NCI-H69 (cell line): ENCODE data around the gene RNF144A.
A peak's percentile ranks its signal among the peaks of the same experiment; 100 is the strongest.
"Not testable (repeated sequence)": the region's sequence is repeated elsewhere in the genome, so short reads cannot be mapped to it uniquely, and the experiment has no call there.

Source experiments
- DNase-seq: peaks from one replicate; lab custom pipeline; 2025; lab: John Stamatoyannopoulos, UW

The RNF144A gene

DNA sequence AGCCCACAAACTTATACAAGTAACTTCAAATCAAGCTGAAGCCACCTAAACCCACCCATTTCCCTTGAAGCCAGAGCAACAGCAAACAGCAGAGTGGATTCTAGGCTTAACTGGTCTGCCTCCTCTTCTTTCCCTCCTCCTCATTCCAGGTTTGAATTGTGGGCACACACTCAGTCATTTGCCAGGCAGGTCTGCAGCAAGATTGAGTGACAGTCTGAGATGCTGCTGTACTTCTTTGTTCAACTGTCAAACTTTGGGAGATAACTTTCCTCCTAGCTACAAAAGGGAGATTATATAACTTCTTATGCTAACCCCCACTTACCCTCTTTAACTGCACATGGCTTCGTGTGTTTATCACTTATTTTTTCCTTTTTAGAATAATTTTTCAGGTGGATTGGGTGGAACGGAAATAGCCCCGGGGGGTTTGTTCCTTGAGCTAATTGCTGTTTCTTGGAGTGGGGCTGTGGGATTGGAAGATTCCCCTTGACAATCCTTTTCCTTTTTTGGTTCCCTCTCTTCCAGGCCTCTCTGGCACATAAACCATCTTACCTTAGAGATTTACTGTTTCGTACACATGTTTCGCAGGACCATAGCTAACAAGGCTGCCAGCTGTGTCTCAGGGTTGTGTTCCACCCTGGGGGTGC is 55.0 kb downstream of the RNF144A start:
- DNase-seq = no peak

DNA sequence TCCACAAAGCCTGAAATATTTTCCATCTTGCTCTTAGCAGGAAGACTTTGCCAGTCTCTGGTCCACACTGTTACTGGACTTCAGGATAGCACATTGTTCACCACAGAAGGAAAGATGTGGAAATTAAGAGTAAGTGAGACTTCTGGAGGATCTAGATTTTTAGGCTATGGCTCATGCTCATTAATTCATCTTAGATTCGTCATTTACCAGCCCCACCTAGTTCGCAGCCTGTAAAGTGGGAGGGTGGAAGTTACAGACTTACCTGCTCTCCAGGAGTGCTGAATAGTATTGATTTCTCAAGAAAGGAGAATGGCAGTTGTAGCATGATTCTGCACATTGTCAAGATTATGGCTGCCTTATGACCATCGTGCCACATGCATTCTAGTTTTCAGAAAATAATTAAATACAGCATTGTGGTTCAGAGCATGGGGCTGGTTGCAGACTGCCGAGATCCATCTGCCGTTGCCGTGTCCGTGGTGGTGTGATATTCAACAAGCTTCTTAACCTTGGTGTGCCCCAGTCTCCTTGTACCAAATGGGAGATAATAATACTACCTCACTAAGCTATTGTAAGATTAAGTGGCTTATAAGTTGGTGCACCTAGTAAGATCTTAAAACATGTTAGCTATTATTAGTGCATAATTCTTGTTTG is 56.8 kb downstream of the RNF144A start:
- DNase-seq = no peak

DNA sequence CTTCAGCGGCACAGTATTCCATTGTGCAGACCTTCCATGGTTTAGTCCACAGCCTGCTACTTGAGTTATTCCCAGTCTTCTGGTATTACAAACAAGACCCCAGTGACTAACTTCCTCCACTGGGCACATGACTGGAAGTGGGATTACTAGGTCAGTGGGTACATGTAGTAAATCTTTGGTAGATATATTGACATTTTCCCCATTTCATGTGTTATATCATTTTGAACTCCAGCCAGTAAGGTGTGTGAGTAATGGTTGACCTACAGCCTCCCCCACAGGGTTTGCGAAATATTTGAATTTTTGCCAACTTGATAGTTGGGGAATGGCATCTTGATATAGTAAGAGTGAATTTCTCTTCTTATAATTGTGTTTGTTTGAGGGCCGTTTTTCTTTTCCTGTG is 58.8 kb downstream of the RNF144A start:
- DNase-seq = no peak

DNA sequence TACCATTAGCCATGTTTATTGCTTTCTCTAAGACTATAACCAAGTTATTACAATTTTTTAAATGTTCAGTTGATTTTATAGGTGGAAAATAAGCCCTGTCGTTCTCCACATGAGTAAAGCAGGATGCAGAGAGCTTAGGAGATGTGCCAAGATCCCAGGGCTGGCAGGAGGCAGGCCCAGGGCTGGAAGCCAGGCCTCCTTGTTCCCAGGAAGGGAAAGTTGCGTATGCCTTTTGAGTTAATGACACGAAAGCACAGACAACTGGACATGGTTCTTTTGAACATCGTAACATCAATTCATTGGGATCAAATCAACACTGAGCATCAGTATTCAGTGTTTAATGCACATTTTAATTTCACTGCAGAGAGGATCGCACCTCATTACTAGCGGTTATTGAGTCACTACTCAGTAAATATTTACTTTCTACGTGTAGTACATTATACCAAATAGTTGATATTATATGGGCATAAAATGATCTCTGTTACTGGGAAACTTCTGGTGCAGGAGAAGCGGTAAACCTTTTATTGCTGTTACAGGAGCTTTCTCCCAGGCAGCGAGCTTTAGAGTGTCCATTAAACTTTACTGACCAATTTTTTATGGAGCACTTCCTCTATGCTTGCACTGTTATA is 60.0 kb downstream of the RNF144A start:
- peak; percentile 48 for DNase-seq

DNA sequence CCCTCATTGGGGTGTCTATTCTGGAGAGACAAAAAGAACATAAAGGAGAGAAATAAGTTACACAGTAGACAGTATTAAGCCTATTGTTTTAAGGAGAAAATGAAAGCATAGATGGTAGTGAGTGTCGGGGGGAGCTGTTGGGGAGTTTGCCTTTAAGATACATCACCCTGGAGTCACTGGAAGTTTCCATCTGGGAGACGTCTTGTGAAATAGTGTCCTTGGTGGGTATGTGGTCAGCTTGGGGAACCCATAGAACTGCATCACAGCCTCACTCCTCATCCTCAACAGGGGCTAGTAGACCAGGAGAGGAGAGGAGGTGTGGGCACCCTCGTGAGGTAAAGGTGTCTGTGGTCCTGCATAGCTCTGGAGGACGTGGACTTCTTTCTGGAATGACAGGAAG is 60.6 kb downstream of the RNF144A start:
- DNase-seq = no peak

DNA sequence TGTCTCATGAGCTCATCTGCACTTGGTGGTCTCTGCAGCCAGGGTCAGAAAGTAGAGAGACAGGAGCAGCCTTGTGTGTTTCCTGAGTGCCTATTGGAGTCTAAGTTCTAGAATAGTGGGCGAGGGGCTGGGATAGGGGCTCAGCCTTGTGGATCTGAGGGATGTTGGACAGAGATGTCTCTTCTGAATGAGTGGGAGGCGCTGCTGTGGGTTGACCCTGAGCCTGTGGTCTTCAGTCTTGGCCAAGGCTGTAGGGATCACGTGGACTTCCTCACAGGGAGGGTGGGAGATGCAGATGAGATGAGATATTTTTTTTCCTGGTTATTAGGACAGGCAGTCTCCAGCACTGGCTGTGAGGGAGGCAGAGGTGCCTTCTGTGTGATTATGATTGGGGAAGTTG is 61.8 kb downstream of the RNF144A start:
- DNase-seq = no peak

DNA sequence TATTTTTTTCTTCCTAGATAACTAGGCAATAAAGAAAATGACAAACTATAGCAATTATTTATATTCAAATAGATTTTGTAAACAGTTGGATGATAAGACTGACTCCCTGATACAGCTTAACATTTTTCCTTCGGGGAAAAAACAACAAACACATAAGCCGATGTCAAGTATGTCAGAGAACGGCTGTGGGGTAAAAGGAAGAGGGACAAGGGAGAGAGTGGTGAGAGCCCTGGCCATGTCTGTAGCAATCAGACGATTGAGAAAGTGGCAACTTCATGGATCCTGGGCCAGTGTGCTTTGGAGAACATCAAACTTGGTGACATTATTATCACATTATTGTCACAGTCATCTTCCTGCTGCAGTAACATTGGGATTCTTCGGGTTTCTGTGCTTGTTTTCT is 65.2 kb downstream of the RNF144A start:
- DNase-seq = no peak

DNA sequence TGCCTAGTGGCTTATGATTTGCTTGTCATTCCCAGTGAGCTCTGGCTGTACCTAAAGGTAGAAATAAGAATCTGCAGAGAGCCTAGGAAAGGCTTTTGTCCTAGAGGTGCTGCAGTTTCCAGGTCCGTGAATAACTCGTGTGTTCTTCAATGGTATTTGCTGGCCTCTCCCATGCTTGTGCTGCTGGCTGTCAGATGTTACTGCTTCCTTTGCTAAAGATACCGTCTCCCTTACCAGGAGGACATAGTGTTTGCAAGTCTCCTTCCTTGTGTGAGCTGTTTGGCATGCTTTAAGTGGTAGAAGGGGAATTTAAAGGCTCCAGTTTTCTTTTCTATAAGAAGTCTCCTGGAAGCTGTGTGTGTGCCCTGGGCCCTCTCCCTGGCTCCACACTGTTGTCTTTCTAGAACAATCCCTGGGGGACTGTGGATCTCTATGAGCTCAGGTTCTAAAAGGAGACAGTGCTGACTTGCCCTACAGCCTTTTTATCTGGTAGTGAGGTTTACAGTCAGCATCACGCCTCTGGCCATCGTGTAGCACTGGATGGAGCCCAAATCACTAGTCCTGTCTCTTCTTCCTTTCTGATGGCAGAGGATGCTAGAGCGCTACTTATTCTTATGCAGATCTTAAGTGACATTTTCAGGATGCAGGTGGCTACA is 65.8 kb downstream of the RNF144A start:
- no peak for DNase-seq

DNA sequence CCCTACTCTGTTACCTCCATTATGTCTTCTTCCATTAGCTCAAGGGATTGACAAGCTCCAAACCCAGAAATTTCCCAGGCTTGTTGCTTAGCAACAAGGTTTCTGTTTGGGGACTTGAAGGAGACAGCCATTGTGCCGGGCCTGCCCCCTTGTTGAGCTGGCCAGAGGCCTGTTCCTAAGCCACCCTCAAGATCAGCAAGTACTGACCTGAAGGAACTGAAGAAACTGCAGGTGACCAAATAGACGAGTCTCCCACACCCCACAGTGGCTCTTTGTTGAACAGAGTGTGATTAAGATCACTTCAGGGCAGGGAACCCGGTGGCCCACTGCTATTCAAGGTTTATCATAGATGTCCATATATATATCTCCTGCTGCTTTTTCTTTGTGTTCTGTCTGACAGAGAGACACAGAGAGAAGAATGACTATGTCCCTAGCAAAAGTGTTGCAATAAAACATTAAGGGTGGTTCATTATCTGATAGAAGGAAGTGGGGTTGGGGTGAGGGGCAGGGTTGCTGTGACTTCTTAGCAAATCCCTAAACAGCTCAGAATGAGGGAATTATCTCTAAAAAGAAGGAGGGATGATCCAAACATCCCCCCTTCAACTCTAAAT is 69.2 kb downstream of the RNF144A start:
- peak; percentile 78 for DNase-seq

DNA sequence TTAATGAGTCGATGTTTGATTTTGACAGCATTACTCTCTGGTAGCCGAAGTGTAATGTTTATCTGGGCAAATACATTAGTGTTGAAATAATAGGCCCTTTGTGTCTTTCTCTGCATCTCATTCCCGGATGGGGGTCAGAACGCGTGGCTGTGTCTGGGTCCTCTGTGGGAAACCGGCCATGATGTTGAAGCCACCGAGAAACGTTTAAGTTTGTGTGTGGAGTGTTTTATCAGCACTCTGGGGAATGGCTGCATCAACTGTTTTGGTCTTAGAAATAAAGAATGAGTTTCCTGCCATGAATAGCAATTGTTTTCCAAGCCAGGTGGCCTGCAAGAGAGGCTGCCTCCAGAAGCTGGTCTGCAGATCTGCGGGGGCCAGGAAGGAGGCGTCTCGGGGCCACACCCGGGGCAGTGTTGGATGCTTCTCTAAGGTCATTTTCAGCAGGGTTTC is 69.7 kb downstream of the RNF144A start:
- peak; percentile 68 for DNase-seq

DNA sequence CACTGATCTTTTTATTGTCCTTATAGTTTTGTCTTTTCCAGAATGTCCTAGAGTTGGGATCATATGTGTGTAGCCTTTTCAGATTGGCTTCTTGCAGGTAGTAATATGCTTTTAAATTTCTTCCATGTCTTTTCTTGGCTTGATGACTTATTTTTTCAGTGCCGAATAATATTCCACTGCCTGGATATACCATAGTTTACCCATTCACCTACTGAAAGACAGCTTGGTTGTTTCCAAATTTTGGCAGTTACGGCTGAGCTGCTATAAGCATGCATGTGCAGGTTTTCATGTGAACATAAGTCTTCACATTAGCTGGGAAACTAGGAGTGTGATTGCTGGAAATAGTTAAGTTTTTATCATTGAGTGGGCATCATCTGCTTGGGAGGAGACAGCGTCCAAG is 73.7 kb downstream of the RNF144A start:
- DNase-seq = no peak

DNA sequence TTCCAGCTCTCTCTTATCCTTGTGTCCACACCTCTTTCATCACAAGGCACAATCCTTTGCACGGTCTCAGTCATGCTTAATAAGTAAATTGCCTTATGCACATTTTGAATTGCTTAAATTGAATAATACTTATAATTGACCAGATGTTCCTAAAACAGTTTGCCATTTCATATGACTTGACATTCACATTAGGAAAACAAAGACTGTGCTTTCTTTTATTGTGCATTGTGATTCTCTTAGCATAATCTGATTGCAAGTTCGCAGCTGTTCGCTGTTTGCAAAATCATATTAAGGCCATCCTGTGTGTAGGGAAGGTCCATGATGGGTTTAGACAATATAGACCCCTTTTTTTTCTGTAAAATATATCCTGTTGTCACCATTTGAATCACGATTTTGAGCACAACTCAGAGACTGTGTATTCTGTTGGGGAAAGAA is 75.6 kb downstream of the RNF144A start:
- DNase-seq = no peak

DNA sequence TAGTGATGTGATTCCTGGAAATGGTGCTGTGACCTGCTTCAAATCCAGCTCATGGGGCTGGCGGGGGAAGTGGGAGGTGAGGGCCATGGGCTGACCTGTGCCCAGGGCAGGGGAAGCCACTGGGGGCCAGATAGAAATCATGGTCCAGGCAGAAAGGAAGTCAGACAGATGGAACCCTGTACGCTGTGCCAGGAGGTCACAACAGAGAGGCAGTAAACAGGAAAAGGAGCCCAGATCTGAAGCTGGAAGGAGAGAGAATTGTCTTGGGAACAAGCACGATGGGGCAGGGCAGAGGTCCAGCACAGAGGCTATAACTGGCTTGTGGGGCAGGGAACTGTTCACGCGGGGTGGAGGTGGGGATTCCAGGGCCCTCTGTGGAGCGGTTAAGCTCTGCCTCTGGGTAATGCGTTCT is 76.0 kb downstream of the RNF144A start:
- DNase-seq = no peak

DNA sequence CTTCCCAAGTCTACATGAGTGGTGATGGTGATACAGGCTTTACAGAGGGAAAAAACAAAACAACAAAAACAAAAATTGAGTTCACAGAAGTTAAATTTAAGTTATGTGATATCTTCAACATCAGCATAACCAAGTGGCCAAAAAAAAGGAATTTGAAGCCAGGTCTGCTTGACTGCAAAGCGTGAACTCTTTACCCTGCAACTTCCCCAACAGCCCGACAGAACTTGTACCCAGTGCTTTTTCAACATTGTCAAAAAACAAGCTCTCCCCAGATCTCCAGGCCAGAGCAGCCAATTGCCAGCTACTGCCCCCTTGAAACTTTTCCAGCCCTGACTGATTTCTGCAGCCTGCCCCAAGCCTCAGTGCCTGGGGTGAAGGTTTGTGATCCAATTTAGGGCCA is 76.7 kb downstream of the RNF144A start:
- no peak for DNase-seq

DNA sequence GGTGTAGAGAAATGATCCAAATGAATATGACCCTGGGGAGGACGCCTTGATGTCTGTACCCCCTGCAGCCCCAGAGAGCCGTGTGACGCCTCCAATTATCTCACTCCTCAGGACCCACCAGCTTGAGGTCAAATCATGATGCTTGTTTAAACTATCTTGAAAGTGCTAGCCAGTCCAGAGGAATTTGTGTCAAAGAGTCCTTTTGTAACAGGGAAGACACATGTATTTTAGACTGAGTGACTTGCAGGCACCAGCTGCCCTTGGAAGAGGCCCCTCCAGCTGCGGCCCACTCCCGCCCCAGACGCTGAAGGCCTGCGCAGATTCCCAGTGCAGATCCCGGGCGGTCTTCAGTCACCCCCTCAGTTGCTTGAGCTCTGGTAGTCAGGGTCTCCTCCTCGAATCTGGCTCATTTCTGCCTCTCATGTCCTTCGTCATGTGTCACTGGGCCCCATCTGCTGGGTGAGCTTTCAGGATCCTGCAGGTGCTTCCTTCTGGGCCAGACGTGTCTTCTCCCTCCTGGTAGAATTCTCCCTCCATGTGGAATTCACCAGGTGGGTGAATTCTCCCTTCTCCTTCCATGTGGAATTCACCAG is 77.4 kb downstream of the RNF144A start:
- DNase-seq = no peak

DNA sequence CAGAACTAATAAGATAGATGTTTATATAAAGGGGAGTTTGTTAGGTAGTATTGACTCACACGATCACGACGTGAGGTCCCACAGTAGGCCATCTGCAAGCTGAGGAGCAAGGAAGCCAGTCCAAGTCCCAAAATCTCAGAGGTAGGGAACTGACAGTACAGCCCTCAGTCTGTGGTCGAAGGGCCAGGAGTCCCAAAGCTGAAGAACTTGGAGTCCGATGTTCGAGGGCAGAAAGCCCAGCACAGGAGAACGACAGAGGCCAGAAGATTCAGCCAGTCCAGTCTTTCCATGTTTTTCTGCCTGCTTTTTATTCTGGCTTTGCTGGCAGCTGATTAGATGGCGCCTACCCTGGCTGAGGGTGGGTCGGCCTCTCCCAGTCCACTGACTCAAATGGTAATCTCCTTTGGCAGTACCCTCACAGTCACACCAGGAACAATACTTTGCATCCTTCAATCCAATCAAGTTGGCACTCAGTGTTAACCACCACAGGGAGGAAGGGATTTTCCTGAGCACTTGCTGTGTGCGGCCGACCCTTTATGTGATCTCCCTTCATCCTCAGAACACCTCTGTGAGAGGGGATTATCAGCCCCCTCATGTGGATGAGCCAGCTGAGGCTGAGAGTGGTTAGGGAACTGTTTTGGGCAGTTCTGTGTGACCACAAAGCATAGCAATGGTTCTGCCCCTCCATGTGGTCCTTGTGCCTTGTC is 78.3 kb downstream of the RNF144A start:
- DNase-seq = no peak

DNA sequence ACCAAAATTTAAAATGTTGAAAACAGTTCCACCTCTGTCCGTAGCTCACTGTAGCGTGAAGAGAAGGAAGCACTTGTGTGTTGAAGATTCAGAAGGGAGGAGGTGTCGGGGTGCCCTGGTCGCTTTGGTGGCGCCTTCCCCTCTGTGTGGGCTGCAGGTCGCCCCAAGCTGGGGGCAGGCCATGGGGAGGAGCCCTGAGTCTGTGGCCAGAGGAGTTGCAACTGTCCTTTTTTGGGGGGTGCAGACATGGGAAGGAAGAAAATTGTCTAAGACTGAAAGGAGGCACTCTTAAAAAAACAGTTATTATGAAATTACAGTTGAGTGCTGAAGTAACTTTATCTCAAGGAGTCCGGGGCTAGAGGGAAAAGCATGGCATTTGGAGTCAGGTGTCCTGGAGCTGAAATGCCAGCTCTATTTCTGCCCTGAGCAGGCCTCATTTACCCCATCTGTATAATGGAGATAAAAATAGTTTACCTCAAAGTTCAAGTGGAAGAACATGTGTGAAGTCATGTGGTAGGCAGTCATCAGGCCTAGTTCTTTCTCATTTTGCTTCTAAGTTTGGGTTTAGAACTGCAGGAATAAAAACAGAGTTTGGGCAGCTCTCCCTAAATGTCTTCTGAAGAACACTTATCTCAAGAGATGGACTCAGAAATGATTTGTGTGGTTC is 82.1 kb downstream of the RNF144A start:
- no peak for DNase-seq

DNA sequence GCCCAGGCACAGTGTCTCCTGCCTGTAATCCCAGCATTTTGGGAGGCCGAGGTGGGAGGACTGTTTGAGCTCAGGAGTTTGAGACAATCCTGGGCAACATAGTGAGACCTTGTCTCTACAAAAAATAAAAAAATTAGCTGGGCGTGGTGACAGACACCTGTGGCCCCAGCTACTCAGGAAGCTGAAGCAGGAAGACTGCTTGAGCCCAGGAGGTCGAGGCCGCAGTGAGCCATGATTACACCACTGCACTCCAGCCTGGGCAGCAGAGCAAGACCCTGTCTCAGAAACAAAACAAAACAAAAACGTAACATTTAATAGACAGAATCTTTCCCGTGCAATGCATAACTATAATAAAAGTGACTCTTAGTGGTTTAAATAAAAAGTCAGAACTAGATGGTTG is 84.2 kb downstream of the RNF144A start:
- not testable (repeated sequence) for DNase-seq

DNA sequence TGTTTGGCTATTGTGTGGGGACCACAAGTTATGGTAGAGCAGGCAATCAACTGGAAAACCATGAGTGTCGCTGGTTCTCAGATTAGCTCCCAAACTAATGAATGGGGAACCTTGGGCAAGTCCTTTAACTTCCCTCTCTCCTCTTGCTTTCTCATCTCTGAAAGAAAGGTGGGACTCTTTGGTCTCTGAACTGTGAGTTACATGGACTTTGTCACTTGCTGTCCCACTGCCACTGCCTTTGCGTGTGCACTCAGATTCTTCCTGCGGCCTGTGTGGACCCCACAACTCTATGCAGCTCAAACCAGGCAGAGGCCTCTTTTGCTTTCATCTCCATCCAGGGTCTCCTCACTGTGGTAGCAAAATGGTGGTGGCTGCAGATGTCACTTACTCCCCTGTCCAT is 86.7 kb downstream of the RNF144A start:
- DNase-seq = no peak

DNA sequence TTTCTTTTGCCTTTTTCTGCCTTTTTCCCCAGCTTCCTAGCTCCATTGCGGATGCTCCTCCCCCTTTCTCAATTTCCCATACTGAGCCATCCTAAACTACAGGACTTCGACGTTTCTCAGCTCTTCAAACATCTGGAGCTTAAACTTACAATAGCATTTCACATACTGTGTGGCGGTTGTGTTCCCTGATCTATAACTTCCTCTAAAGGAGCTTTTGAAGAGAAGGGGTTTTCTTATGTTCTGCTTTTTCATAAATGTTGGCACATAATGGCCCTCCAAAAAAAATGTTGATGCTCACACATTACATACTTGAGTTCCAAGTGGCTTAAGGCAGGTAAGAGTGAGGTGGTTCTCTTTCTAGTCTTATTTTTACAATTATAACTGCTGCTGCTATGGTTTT is 87.4 kb downstream of the RNF144A start:
- DNase-seq = no peak

DNA sequence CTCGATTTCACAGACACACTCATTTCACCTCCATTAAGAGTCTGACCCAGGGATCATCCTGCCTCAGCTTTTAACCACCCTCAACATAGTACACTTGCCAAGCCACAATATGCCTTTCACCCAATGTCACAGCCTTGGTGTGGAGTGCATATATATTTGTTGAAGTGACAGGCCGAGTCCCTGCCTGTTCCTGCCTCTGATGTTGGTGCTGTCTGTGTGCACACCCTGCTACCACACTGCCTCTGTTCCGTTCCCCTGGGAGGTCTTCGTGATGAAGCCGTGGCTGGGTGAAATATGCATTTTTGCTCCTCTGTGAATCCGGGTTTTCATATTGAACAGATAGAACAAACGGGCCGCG is 90.3 kb downstream of the RNF144A start:
- DNase-seq = no peak
